Gastroesophageal sphincter (tissue), 4 donors: ENCODE data around the gene MAP3K10. TPM values are rescaled to one million over a fixed set of nuclear protein-coding genes. Genes with fewer than 3 reads are reported as not detected.

Experiments used
- ATAC-seq: fragments of 150-250 bp; one replicate; pipeline ENCODE4 v1.9.1; 2016; ENCODE audit warnings: mild to moderate bottlenecking, moderate library complexity
- H3K27ac ChIP-seq, 4 donors: fragments of 200-600 bp; sonication (generic) in 3 of 4; 1 replicate in 3 of 4; 2 replicates in 1 of 4; pipeline ENCODE4 v1.5.1; 2016 to 2019
- H3K27me3 ChIP-seq: fragments of 200-600 bp; sonication (generic); one replicate; pipeline ENCODE4 v1.5.1; 2019
- H3K36me3 ChIP-seq, 2 donors: fragments of 200-600 bp; sonication (generic); one replicate each; pipeline ENCODE4 v1.5.1; 2019; ENCODE audit warnings: control low read depth in 1 of 2
- H3K4me1 ChIP-seq, 3 donors: fragments of 200-600 bp; sonication (generic); 1 replicate in 2 of 3; 2 replicates in 1 of 3; pipeline ENCODE4 v1.5.1; 2016 to 2019; ENCODE audit warnings: control low read depth in 2 of 3
- H3K4me3 ChIP-seq, 2 donors: fragments of 200-600 bp; sonication (generic); one replicate each; pipeline ENCODE4 v1.5.1; 2019; ENCODE audit warnings: mild to moderate bottlenecking in 1 of 2, moderate library complexity in 1 of 2
- H3K9me3 ChIP-seq, 3 donors: fragments of 200-600 bp; sonication (generic); one replicate each; pipeline ENCODE4 v1.5.1; 2017 to 2019; ENCODE audit warnings: control low read depth in 2 of 3
- EP300 ChIP-seq: sonication (generic); formaldehyde crosslinking; IDR thresholded peaks from one replicate; pipeline ENCODE4 v1.6.1; 2017; ENCODE audit warnings: antibody characterized with exemption, mild to moderate bottlenecking
- POLR2A ChIP-seq, 2 donors: fragments of 450-650 bp; IDR thresholded peaks; one replicate each; pipeline ENCODE4 v1.6.1; 2017; ENCODE audit warnings: antibody characterized with exemption in 2 of 2, mild to moderate bottlenecking in 2 of 2, moderate library complexity in 1 of 2
- POLR2AphosphoS5 ChIP-seq: sonication (generic); formaldehyde crosslinking; IDR thresholded peaks from one replicate; pipeline ENCODE4 v1.6.1; 2017; ENCODE audit warnings: antibody characterized with exemption
- WGBS, 2 donors: methylation state at CpG; one replicate each; pipeline ENCODE4 v1.1.5; 2018; ENCODE audit warnings: low coverage in 1 of 2; 5-methylcytosine and 5-hydroxymethylcytosine counted together
- total RNA-seq, 4 donors: library from RNA; depleted of rRNA; stranded (reverse); fragments of >200 nt; gene quantifications; one replicate each; pipeline ENCODE4 v1.1.0, GENCODE V29; 2016
- TF ChIP-seq, protein P1 (sequence below), 4 experiments: fragments of 200-600 bp in 2 of 4; fragments of 450-650 bp in 2 of 4; sonication (generic) in 1 of 4; IDR thresholded peaks; one replicate each; pipeline ENCODE4 v1.5.1; 2017 to 2019; ENCODE audit warnings: antibody characterized with exemption in 4 of 4, mild to moderate bottlenecking in 2 of 4, moderate library complexity in 2 of 4

Gene MAP3K10
- total RNA-seq, 4 donors from 2014 or later: 9.8 to 21.3 (median 16.4) TPM

- H3K4me1 ChIP-seq: no peaks in the 10 kb centered on the region
- peaks cover 0 to 8% (median 0%) of the 10 kb centered on the region in 3 donors for H3K9me3 ChIP-seq
- TF ChIP-seq, protein P1, sequence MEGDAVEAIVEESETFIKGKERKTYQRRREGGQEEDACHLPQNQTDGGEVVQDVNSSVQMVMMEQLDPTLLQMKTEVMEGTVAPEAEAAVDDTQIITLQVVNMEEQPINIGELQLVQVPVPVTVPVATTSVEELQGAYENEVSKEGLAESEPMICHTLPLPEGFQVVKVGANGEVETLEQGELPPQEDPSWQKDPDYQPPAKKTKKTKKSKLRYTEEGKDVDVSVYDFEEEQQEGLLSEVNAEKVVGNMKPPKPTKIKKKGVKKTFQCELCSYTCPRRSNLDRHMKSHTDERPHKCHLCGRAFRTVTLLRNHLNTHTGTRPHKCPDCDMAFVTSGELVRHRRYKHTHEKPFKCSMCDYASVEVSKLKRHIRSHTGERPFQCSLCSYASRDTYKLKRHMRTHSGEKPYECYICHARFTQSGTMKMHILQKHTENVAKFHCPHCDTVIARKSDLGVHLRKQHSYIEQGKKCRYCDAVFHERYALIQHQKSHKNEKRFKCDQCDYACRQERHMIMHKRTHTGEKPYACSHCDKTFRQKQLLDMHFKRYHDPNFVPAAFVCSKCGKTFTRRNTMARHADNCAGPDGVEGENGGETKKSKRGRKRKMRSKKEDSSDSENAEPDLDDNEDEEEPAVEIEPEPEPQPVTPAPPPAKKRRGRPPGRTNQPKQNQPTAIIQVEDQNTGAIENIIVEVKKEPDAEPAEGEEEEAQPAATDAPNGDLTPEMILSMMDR (IDR thresholded peaks at IDR 0.05): no peak
- no peak for TF ChIP-seq POLR2AphosphoS5
- no peak for TF ChIP-seq POLR2A (IDR thresholded peaks at IDR 0.05)
- TF ChIP-seq EP300: no peak
- no peaks in the 10 kb centered on the region for H3K27me3 ChIP-seq
- H3K36me3 ChIP-seq: peaks cover 0 to 76% of the 10 kb centered on the region in 2 donors
- H3K4me3 ChIP-seq: no peak overlapping the region
- ATAC-seq: no peak
- no peak overlapping the region for H3K27ac ChIP-seq
- 38 to 86% methylated on average over 2 of the region's 9 CpGs for WGBS, 2 donors
Observed at GRCh38 chr19:40200341-40201099, 9.3 kb downstream of the MAP3K10 start.

GRCh38 chr19:40204381-40204780, 13.2 kb downstream of the MAP3K10 start:
- ATAC-seq: no peak
- Histone ChIP-seq H3K27ac (no peak overlapping the region), H3K9me3 (peaks cover 0 to 13% (median 0%) of the 10 kb centered on the region in 3 donors), H3K27me3 (no peaks in the 10 kb centered on the region), H3K4me3 (no peak overlapping the region), H3K36me3 (peaks cover 0 to 95% of the 10 kb centered on the region in 2 donors), H3K4me1 (no peaks in the 10 kb centered on the region)
- WGBS, 2 donors: no CpG with 5 or more reads among the region's 16 CpGs
- no peak for TF ChIP-seq POLR2AphosphoS5
- TF ChIP-seq EP300: no peak
- TF ChIP-seq, protein P1 (IDR thresholded peaks at IDR 0.05): no peak
- TF ChIP-seq POLR2A (IDR thresholded peaks at IDR 0.05): no peak

GRCh38 chr19:40205760-40206159, 14.5 kb downstream of the MAP3K10 start:
- Histone ChIP-seq H3K27me3 (no peaks in the 10 kb centered on the region), H3K4me1 (no peaks in the 10 kb centered on the region), H3K4me3 (no peak overlapping the region), H3K27ac (no peak overlapping the region), H3K36me3 (peaks cover 0 to 95% of the 10 kb centered on the region in 2 donors), H3K9me3 (peaks cover 0 to 13% (median 0%) of the 10 kb centered on the region in 3 donors)
- WGBS, 2 donors: 95% methylated on average over 4 of the region's 21 CpGs; no CpG with 5 or more reads in 1 of the 2 donors
- no peak for ATAC-seq
- no peak for TF ChIP-seq POLR2A (IDR thresholded peaks at IDR 0.05)
- no peak for TF ChIP-seq POLR2AphosphoS5
- no peak for TF ChIP-seq EP300
- TF ChIP-seq, protein P1 (IDR thresholded peaks at IDR 0.05): no peak

DNA sequence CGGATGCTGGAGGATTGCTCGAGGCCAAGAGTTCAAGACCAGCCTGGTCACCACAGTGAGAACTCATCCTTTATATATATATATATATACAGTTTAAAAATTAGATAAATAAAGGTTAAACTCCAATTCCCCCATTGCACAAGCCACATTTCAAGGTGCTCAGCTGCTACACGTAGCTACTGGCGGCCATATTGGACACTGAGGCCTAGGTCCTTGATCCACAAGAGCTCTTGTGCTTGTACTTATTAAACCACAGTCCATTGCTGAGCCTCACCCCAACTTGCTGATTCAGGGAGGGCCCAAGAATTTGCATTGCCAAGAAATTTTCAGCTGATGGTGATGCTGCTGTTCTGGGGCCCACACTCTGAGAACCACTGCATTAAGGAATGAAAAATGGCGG, 17.4 kb downstream of the MAP3K10 start:
- peaks cover 0 to 13% (median 0%) of the 10 kb centered on the region in 3 donors for H3K9me3 ChIP-seq
- TF ChIP-seq EP300 (no peak), POLR2A (IDR thresholded peaks at IDR 0.05) (no peak), POLR2AphosphoS5 (no peak)
- TF ChIP-seq, protein P1 (IDR thresholded peaks at IDR 0.05): no peak
- no peak overlapping the region for H3K4me3 ChIP-seq
- H3K4me1 ChIP-seq: no peaks in the 10 kb centered on the region
- ATAC-seq: no peak
- peaks cover 0 to 91% of the 10 kb centered on the region in 2 donors for H3K36me3 ChIP-seq
- 83 to 98% methylated on average over 1 to 5 of the region's 5 CpGs for WGBS, 2 donors
- no peaks in the 10 kb centered on the region for H3K27me3 ChIP-seq
- no peak overlapping the region for H3K27ac ChIP-seq

- Histone ChIP-seq H3K4me3 (no peak overlapping the region), H3K27me3 (peaks cover 3% of the 10 kb centered on the region), H3K36me3 (peaks cover 0 to 68% of the 10 kb centered on the region in 2 donors), H3K27ac (no peak overlapping the region), H3K4me1 (no peaks in the 10 kb centered on the region), H3K9me3 (peaks cover 0 to under 1% (median 0%) of the 10 kb centered on the region in 3 donors)
- ATAC-seq: no peak
- no peak for TF ChIP-seq POLR2A (IDR thresholded peaks at IDR 0.05)
- no peak for TF ChIP-seq POLR2AphosphoS5
- TF ChIP-seq, protein P1 (IDR thresholded peaks at IDR 0.05): no peak
- TF ChIP-seq EP300: no peak
- 92 to 94% methylated on average over 2 to 3 of the region's 5 CpGs for WGBS, 2 donors
Observed at GRCh38 chr19:40210889-40211288, 19.7 kb downstream of the MAP3K10 start.
